K562 (cell line): ENCODE data around the gene UCK1. TPM values are rescaled to one million over a fixed set of nuclear protein-coding genes. Genes with fewer than 3 reads are reported as not detected.

ENCODE experiments used
- ATAC-seq: fragments of 200-7000 bp; cut with Tn5 transposase; 3 replicates; pipeline ENCODE4 v1.9.1; 2020; ENCODE audit warnings: moderate library complexity
- BruUV-seq: library from RNA; stranded (reverse); fragments of 400-500 nt; replicated peaks from 2 replicates; lab custom pipeline; 2021; lab: Mats Ljungman, UMichigan
- CTCF ChIA-PET: fragments of 300-600 bp; formaldehyde crosslinking; extraction: SDS; loops from one replicate; lab custom pipeline; 2021; ENCODE audit warnings: low intra/inter-chr PET ratio; lab: Yijun Ruan, JAX
- POLR2A ChIA-PET: fragments of 300-600, 350-650 bp; sonication (Branson Sonifier 250); formaldehyde crosslinking; extraction: SDS; loops from one replicate; lab custom pipeline; 2021; ENCODE audit warnings: antibody characterized with exemption, inconsistent platforms; lab: Yijun Ruan, JAX
- DNase-seq, 4 experiments: peaks; one replicate each; pipeline versions ENCODE4 v3.0.0 to v3.0.0-alpha.2; 2011 to 2018; ENCODE audit warnings: low spot score in 3 of 4, mixed read lengths in 3 of 4; ENCODE audit errors: extremely low read depth in 1 of 4
- FAIRE-seq: peaks from 2 replicates; lab custom pipeline; 2011; peaks lifted over from hg19 to GRCh38; lab: Jason Lieb, UNC
- H2AFZ ChIP-seq: 2 replicates; pipeline ENCODE4 v1.6.0; 2011; ENCODE audit warnings: low read depth, low read length, control low read depth, inconsistent platforms
- H3K27ac ChIP-seq: fragments of 200-600 bp; 3 replicates; pipeline ENCODE4 v1.8.0; 2011; ENCODE audit warnings: low read depth, mild to moderate bottlenecking, control low read depth, inconsistent platforms, low read length, moderate library complexity, mixed read lengths; ENCODE audit errors: extremely low read depth
- H3K27me3 ChIP-seq, 2 experiments: fragments of 300-600 bp in 1 of 2; 2 replicates in 1 of 2; 3 replicates in 1 of 2; pipeline versions ENCODE4 v1.6.0 to v1.8.0; 2011; ENCODE audit warnings: inconsistent platforms in 2 of 2, low read length in 2 of 2, mild to moderate bottlenecking in 1 of 2, mixed read lengths in 1 of 2, moderate library complexity in 1 of 2; ENCODE audit not compliant: control insufficient read depth in 2 of 2, insufficient read depth in 2 of 2
- H3K36me3 ChIP-seq: fragments of 300-600 bp; 3 replicates; pipeline ENCODE4 v1.8.0; 2011; ENCODE audit warnings: mild to moderate bottlenecking, low read length, inconsistent platforms; ENCODE audit not compliant: control insufficient read depth, insufficient read depth
- H3K4me1 ChIP-seq, 2 experiments: fragments of 200-600 bp in 1 of 2; replicated peaks in 1 of 2; 2 replicates in 1 of 2; 3 replicates in 1 of 2; pipeline versions ENCODE4 v1.5.1 to v1.8.0; 2011; ENCODE audit warnings: inconsistent platforms in 2 of 2, low read length in 2 of 2, mild to moderate bottlenecking in 1 of 2, mixed read lengths in 1 of 2, moderate library complexity in 1 of 2; ENCODE audit not compliant: control insufficient read depth in 2 of 2, insufficient read depth in 2 of 2
- H3K4me2 ChIP-seq: 2 replicates; pipeline ENCODE4 v1.6.1; 2011; ENCODE audit warnings: low read length, control low read depth, inconsistent platforms, mixed read lengths; ENCODE audit not compliant: insufficient read depth
- H3K4me3 ChIP-seq: fragments of 200-600 bp; sonication (generic), shearing (Covaris generic); 2 replicates; pipeline ENCODE4 v1.5.1; 2016; ENCODE audit warnings: control low read depth, inconsistent platforms
- H3K79me2 ChIP-seq: fragments of 200-600 bp; 3 replicates; pipeline ENCODE4 v1.8.0; 2011; ENCODE audit warnings: low read length, inconsistent platforms; ENCODE audit not compliant: control insufficient read depth, insufficient read depth
- H3K9ac ChIP-seq, 2 experiments: 2 replicates each; pipeline versions ENCODE4 v1.6.0 to v1.6.1; 2011; ENCODE audit warnings: low read depth in 2 of 2, low read length in 2 of 2, control low read depth in 1 of 2, inconsistent platforms in 1 of 2, mild to moderate bottlenecking in 1 of 2, mixed read lengths in 1 of 2; ENCODE audit not compliant: insufficient read depth in 1 of 2
- H3K9me1 ChIP-seq: one replicate; pipeline ENCODE4 v1.6.0; 2011; ENCODE audit warnings: inconsistent platforms, mild to moderate bottlenecking, low read length, moderate library complexity; ENCODE audit not compliant: control insufficient read depth, insufficient read depth
- H3K9me3 ChIP-seq: replicated peaks from 2 replicates; pipeline ENCODE4 v1.5.1; 2011; ENCODE audit warnings: low read depth, low read length, inconsistent platforms; ENCODE audit not compliant: control insufficient read depth, insufficient read depth
- H4K20me1 ChIP-seq: replicated peaks from 2 replicates; pipeline ENCODE4 v1.6.1; 2011; ENCODE audit warnings: low read length, inconsistent platforms, mixed read lengths; ENCODE audit not compliant: control insufficient read depth, insufficient read depth
- BHLHE40 ChIP-seq: IDR thresholded peaks from 2 replicates; pipeline ENCODE4 v1.6.1; 2011; ENCODE audit warnings: low read length, improper control_type of control experiment
- CBFB ChIP-seq: sonication (generic); formaldehyde crosslinking; IDR thresholded peaks from 2 replicates; pipeline ENCODE4 v1.4.0; 2020; ENCODE audit warnings: mild to moderate bottlenecking, missing genetic modification reagents
- HNRNPUL1 ChIP-seq: fragments of 200-400 bp; formaldehyde crosslinking; IDR thresholded peaks from 2 replicates; pipeline ENCODE4 v1.6.1; 2017; ENCODE audit warnings: low read length
- STAG1 ChIP-seq: sonication (generic); formaldehyde crosslinking; IDR thresholded peaks from 2 replicates; pipeline ENCODE4 v1.5.0; 2020; ENCODE audit warnings: missing genetic modification reagents, borderline replicate concordance
- TAF15 ChIP-seq: fragments of 200-400 bp; formaldehyde crosslinking; IDR thresholded peaks from 2 replicates; pipeline ENCODE4 v1.6.1; 2017; ENCODE audit warnings: mild to moderate bottlenecking, low read depth, low read length, moderate library complexity
- ZNF12 ChIP-seq: sonication (generic); formaldehyde crosslinking; IDR thresholded peaks from 2 replicates; pipeline ENCODE4 v1.4.0; 2020; ENCODE audit warnings: mild to moderate bottlenecking, missing genetic modification reagents
- WGBS: fragments of 100-300 bp; shearing (Covaris generic); methylation state at CpG from one replicate; pipeline ENCODE4 v1.1.6; 2016; ENCODE audit warnings: low coverage, mixed read lengths; ENCODE audit not compliant: insufficient coverage; ENCODE audit errors: missing lambda C conversion rate; 5-methylcytosine and 5-hydroxymethylcytosine counted together
- in situ Hi-C: fragments of 300-500 bp; cut with MboI; formaldehyde crosslinking; loops from 4 replicates; pipeline ENCODE4 v1.15.0; 2018; ENCODE audit warnings: inconsistent platforms, mixed read lengths
- intact Hi-C: fragments of 100-400 bp; cut with micrococcal nuclease; formaldehyde crosslinking; loops from 2 replicates; pipeline ENCODE4 v1.14.2; 2022
- polyA plus RNA-seq, 8 experiments: library from polyadenylated mRNA; depleted of rRNA in 4 of 8; stranded (reverse) in 5 of 8; unstranded in 3 of 8; fragments of >200 nt; fragmentation: Nextera tagmentation in 2 of 8; fragmentation: Illumina TruSeq in 1 of 8; extraction: Ambion mirVana in 2 of 8; extraction: Trizol in 1 of 8; gene quantifications; 2 replicates each; pipeline versions ENCODE4 v1.2.1 to v1.2.3, GENCODE V29; 2011 to 2014; ENCODE audit warnings: inconsistent platforms in 1 of 8, missing spikeins in 1 of 8
- total RNA-seq, 7 experiments: library from RNA; depleted of rRNA in 6 of 7; stranded (reverse); fragments of >200 nt in 6 of 7; fragmentation: Illumina TruSeq in 2 of 7; extraction: Trizol in 2 of 7; gene quantifications; 2 replicates each; pipeline versions ENCODE4 v1.2.1 to v1.2.3, GENCODE V29; 2011 to 2021; ENCODE audit warnings: low replicate concordance in 1 of 7
- TF ChIP-seq, protein P1 (sequence below): fragments of 250-450 bp; sonication (Bioruptor Pico); IDR thresholded peaks from 2 replicates; pipeline ENCODE4 v1.5.0; 2022; ENCODE audit warnings: mild to moderate bottlenecking
- TF ChIP-seq, protein P2 (sequence below): fragments of 250-450 bp; sonication (Bioruptor Pico); IDR thresholded peaks from 2 replicates; pipeline ENCODE4 v1.5.0; 2021

UCK1 gene
- total and polyA plus RNA-seq, 9 of the 15 experiments (the other 6 are each of a cell fraction or from before 2014, with no cell fraction given), result 0.27 to 27.5 (median 16.1) TPM

DNA sequence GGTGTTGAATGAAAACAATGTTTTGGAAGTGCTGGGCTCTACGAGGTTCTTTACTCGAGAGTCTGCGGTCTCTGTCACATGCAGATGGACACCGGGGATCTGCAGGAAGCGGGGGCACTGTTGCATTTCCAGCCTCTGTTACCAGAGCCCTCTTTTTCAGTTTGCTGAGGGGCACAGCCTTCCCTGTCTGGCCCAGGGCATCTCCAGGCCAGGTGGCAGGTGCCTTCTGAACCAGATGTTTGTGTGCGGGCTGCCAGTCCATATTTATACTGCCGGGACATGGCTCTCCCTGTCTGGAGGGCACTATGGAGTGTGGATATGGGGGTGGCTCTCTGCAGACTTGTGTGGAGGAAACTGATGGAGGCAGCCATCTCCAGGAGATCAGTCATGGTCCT lies 47.0 kb downstream of the UCK1 start (continued):
- TF ChIP-seq, protein P1, sequence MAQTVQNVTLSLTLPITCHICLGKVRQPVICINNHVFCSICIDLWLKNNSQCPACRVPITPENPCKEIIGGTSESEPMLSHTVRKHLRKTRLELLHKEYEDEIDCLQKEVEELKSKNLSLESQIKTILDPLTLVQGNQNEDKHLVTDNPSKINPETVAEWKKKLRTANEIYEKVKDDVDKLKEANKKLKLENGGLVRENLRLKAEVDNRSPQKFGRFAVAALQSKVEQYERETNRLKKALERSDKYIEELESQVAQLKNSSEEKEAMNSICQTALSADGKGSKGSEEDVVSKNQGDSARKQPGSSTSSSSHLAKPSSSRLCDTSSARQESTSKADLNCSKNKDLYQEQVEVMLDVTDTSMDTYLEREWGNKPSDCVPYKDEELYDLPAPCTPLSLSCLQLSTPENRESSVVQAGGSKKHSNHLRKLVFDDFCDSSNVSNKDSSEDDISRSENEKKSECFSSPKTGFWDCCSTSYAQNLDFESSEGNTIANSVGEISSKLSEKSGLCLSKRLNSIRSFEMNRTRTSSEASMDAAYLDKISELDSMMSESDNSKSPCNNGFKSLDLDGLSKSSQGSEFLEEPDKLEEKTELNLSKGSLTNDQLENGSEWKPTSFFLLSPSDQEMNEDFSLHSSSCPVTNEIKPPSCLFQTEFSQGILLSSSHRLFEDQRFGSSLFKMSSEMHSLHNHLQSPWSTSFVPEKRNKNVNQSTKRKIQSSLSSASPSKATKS (CRISPR knock-in tag), result no peak

DNA sequence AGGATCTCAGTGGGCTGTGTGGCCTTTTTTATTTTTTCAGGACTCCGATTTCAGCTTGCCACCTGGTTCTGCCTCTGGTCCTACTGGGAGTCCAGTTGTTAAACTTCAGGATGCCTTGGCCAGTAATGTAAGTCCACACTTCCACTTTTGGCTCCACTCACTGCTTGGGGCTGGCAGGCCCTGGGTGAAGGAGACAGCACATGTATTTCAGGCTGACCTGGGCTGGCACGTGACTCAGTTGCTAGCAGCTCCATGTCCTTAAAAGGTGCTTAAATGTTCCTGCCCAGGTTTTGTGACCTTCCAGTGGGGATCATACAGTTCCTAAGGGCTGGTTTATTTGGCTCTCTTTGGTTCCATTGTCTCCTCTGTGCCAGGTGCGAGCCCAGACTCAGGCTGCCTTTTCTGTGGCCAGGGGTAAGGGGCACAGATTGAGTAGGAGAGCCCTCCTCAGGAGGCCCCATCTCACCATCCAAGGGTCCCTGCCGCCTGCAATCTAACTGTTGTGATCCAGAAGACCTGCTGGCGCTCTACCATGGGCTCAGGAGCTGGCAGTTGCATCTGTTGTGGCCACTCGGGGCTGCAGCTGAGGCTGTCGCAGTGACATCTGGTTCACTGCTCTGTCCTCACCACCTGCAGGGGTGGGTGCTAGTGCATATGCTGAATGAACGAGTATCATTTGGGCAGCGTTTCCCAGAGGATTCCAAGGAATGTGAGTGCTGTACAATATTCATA lies 47.6 kb downstream of the UCK1 start:
- in situ Hi-C loops, result no loop called here
- BruUV-seq, result no TSS peak
- Histone ChIP-seq H3K4me1 (no peaks in the 10 kb centered on the region), H3K27ac (no peak overlapping the region), H3K79me2 (no peaks in the 10 kb centered on the region), H3K36me3 (peaks cover 96% of the 10 kb centered on the region), H2AFZ (no peak overlapping the region), H3K9ac (no peak overlapping the region), H3K9me1 (peaks cover 4% of the 10 kb centered on the region), H4K20me1 (peaks cover 8% of the 10 kb centered on the region), H3K4me2 (no peak overlapping the region), H3K9me3 (no peaks in the 10 kb centered on the region), H3K27me3 (no peaks in the 10 kb centered on the region), H3K4me3 (no peak overlapping the region)
- TF ChIP-seq ZNF12 (CRISPR knock-in tag) (no peak), CBFB (CRISPR knock-in tag) (no peak), STAG1 (no peak), HNRNPUL1 (no peak), TAF15 (no peak), BHLHE40 (no peak)
- TF ChIP-seq, protein P2, sequence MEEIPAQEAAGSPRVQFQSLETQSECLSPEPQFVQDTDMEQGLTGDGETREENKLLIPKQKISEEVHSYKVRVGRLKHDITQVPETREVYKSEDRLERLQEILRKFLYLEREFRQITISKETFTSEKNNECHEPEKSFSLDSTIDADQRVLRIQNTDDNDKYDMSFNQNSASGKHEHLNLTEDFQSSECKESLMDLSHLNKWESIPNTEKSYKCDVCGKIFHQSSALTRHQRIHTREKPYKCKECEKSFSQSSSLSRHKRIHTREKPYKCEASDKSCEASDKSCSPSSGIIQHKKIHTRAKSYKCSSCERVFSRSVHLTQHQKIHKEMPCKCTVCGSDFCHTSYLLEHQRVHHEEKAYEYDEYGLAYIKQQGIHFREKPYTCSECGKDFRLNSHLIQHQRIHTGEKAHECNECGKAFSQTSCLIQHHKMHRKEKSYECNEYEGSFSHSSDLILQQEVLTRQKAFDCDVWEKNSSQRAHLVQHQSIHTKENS (CRISPR knock-in tag), result no peak
- FAIRE-seq, result no peak
- no peak for ATAC-seq
- ChIA-PET CTCF (no interaction called here), POLR2A (interaction anchor here (0.6 kb wide), 2 partner anchors 76 to 108 kb away, joined by 3 read pairs; no protein-coding TSS in a partner anchor)
- no peak for DNase-seq
- intact Hi-C loops, result no loop called here
- WGBS, result 95% methylated on average over 8 of the region's 9 CpGs
